Retinal pigment epithelial cell (primary cell): ENCODE data around the gene INO80.
"Not testable (repeated sequence)": the region's sequence is repeated elsewhere in the genome, so short reads cannot be mapped to it uniquely, and the experiment has no call there.

Source experiments
- DNase-seq: peaks from one replicate; pipeline ENCODE4 v3.0.0-alpha.2; 2010; ENCODE audit warnings: low read depth
- H3K4me3 ChIP-seq: 2 replicates; pipeline ENCODE4 v1.5.1; 2011; ENCODE audit warnings: mild to moderate bottlenecking, low read length, control low read depth, moderate library complexity
- CTCF ChIP-seq: conservative IDR thresholded peaks from 2 replicates; pipeline ENCODE4 v1.5.1; 2011; ENCODE audit warnings: low read depth, low read length, control low read depth, inconsistent platforms

Gene INO80

GRCh38 chr15:40969363-40969762, 146.7 kb downstream of the INO80 start:
- TF ChIP-seq CTCF, result no peak
- H3K4me3 ChIP-seq, result no peak overlapping the region
- DNase-seq, result no peak

- no peak overlapping the region for H3K4me3 ChIP-seq
- no peak for TF ChIP-seq CTCF
- DNase-seq, result no peak
Observed at GRCh38 chr15:40968290-40969085, 147.6 kb downstream of the INO80 start.

- H3K4me3 ChIP-seq, result no peak overlapping the region
- no peak for TF ChIP-seq CTCF
- DNase-seq, result no peak
Observed at GRCh38 chr15:40964634-40965033, 151.4 kb downstream of the INO80 start.

GRCh38 chr15:40964006-40964405, 152.1 kb downstream of the INO80 start:
- DNase-seq, result no peak
- TF ChIP-seq CTCF, result no peak
- H3K4me3 ChIP-seq, result no peak overlapping the region

DNA sequence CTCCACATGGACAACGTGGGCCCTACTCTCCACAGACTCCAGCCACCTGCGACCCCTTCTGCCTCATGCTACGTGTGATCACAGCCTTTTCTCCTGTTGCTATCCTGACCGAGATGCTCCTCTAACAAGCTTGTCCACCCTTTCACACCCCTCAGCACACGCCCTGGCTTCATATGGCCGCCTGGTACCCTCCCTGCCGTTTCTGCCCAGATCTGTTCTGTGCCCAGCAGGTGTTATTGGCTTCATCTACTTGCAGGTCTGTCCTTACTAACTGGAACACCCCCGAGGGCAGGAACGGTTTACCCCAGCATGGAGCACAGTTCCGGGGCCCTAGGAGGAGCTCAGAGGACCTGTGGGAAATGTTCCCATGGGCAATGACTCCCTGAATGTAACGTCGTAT, 152.9 kb downstream of the INO80 start:
- no peak overlapping the region for H3K4me3 ChIP-seq
- TF ChIP-seq CTCF, result no peak
- DNase-seq, result no peak

- not testable (repeated sequence) for DNase-seq, H3K4me3 ChIP-seq
Observed at GRCh38 chr15:40962317-40962716, 153.8 kb downstream of the INO80 start.

- H3K4me3 ChIP-seq, DNase-seq: not testable (repeated sequence)
Observed at GRCh38 chr15:40961740-40962139, 154.3 kb downstream of the INO80 start.

DNA sequence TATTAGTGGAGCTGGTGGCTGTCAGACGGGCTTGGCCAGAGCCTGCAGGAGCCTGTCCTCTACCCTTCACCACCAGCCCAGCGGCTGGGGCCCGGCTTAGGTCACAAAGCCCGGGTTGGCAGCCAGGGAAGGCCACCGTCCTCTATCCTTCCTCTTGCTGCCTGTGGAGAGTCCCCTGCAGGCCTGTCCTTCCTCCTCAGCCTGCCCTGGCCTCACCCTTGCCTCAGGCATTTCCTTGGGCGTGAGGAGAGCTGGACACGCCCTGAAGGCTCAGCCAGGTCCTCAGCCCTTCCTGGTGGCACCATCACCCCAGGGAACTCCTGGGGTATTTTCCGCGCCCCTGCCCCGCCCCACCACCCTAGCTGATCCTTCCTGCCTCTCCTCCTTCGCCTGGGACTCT, 155.2 kb downstream of the INO80 start:
- no peak for DNase-seq
- TF ChIP-seq CTCF, result no peak
- H3K4me3 ChIP-seq, result no peak overlapping the region
